Erythroblast (primary cell): Measurements from ENCODE around the gene FAM163B.

Source experiments
- GATA1 ChIP-seq: IDR thresholded peaks from 2 replicates; pipeline ENCODE4 v1.6.1; 2011; ENCODE audit warnings: low read depth, mild to moderate bottlenecking, control low read depth, low read length, moderate library complexity
- POLR2A ChIP-seq: IDR thresholded peaks from 2 replicates; pipeline ENCODE4 v1.6.1; 2011; ENCODE audit warnings: mild to moderate bottlenecking, low read length

DNA sequence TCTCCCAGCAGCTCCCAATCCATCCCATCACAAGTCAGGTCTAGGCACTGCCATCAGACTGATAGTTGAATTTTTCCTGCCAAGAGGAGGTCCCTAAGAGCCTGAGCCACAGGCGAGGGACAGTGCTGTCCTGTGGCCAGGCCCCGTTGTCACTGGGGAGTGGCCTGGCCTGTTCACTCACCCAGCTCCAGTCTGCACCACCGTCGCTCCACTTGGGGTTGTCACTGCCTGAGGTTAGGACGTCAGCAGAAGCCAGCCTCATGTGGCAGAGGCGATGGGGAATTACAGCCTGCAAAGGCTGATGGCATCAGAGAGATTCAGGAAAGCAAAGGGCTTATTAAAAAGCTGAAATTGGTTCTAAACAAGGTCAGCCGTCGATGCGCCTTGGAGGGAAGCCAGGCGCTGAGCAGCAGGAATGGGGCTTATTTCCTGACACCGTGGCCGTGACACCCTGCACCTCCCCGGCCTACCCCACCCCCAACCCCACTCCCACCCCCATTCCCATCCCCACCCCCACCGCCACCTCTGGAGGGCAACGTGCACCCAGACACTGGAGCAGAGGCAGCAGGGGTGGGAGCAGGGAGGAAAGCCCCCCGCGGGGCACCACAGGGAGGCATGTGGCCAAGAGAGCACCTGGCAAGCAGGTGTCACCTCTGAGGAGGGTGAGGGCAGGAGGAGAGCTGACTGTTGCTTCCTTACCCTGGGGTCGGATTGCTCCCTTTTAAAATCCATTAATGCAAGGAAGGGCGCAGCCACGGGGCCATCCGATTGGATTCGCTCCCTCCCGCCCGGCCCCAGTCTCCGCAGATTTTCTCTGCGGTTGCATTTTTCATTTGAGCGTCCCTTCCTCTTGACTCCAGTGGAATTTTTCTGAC, 23.9 kb upstream of the FAM163B start:
- no peak for TF ChIP-seq POLR2A
- no peak for TF ChIP-seq GATA1
